OCI-LY7 (cell line): ENCODE measurements around the gene TMEM183A. TPM values are rescaled to one million over a fixed set of nuclear protein-coding genes. Genes with fewer than 3 reads are reported as not detected.
"Not testable (repeated sequence)": the region's sequence is repeated elsewhere in the genome, so short reads cannot be mapped to it uniquely, and the experiment has no call there.

Experiments used
- BruUV-seq: library from RNA; stranded (reverse); fragments of 400-500 nt; replicated peaks from 2 replicates; lab custom pipeline; 2021; lab: Mats Ljungman, UMichigan
- CTCF ChIA-PET: fragments of 300-600 bp; sonication (Branson Sonifier 250); formaldehyde crosslinking; loops from one replicate; lab custom pipeline; 2022; ENCODE audit warnings: antibody characterized with exemption; ENCODE audit not compliant: unreplicated experiment; lab: Charles Lee
- POLR2A ChIA-PET: fragments of 300-600 bp; sonication (Branson Sonifier 250); formaldehyde crosslinking; loops from one replicate; lab custom pipeline; 2022; ENCODE audit warnings: antibody characterized with exemption; lab: Charles Lee
- DNase-seq: peaks from one replicate; pipeline ENCODE4 v3.0.0-alpha.2; 2015; ENCODE audit warnings: low spot score
- H2AFZ ChIP-seq: fragments of 200-600 bp; sonication (generic), shearing (Covaris generic); 2 replicates; pipeline ENCODE4 v1.6.1; 2014; ENCODE audit warnings: mild to moderate bottlenecking, antibody characterized with exemption, low read length, moderate library complexity
- H3K27ac ChIP-seq: fragments of 200-600 bp; sonication (generic); 2 replicates; pipeline ENCODE4 v1.5.1; 2014; ENCODE audit warnings: mixed run types, low read depth, mild to moderate bottlenecking, moderate library complexity, low read length, inconsistent platforms; ENCODE audit not compliant: poor library complexity, severe bottlenecking
- H3K36me3 ChIP-seq: fragments of 200-600 bp; sonication (generic); 2 replicates; pipeline ENCODE4 v1.6.1; 2014; ENCODE audit warnings: mild to moderate bottlenecking, antibody characterized with exemption, low read length, moderate library complexity, mixed read lengths; ENCODE audit not compliant: insufficient read depth
- H3K4me1 ChIP-seq: fragments of 200-600 bp; sonication (generic); 2 replicates; pipeline ENCODE4 v1.5.1; 2014; ENCODE audit warnings: mild to moderate bottlenecking, low read length; ENCODE audit not compliant: insufficient read depth, poor library complexity, severe bottlenecking
- H3K4me2 ChIP-seq: fragments of 200-600 bp; sonication (generic); 2 replicates; pipeline ENCODE4 v1.6.1; 2014; ENCODE audit warnings: mild to moderate bottlenecking, low read length
- H3K4me3 ChIP-seq: fragments of 200-600 bp; sonication (generic); 2 replicates; pipeline ENCODE4 v1.5.1; 2014; ENCODE audit warnings: mild to moderate bottlenecking, low read depth, low read length; ENCODE audit not compliant: poor library complexity, severe bottlenecking
- H3K79me2 ChIP-seq: fragments of 200-600 bp; sonication (generic); 2 replicates; pipeline ENCODE4 v1.6.1; 2016; ENCODE audit warnings: low read depth, mild to moderate bottlenecking, low read length, moderate library complexity, mixed read lengths; ENCODE audit not compliant: insufficient read depth
- H3K9me2 ChIP-seq: fragments of 200-600 bp; sonication (generic); 2 replicates; pipeline ENCODE4 v1.6.1; 2016; ENCODE audit warnings: mild to moderate bottlenecking, low read length, mixed read lengths; ENCODE audit not compliant: insufficient read depth
- H3K9me3 ChIP-seq: fragments of 200-600 bp; sonication (generic); 2 replicates; pipeline ENCODE4 v1.6.1; 2014; ENCODE audit warnings: mild to moderate bottlenecking, mixed run types, low read length, mixed read lengths
- H4K20me1 ChIP-seq: fragments of 200-600 bp; sonication (generic); 2 replicates; pipeline ENCODE4 v1.6.1; 2014; ENCODE audit warnings: mild to moderate bottlenecking, antibody characterized with exemption, low read length, moderate library complexity, mixed read lengths; ENCODE audit not compliant: insufficient read depth
- CTCF ChIP-seq: fragments of 200-600 bp; sonication (generic); conservative IDR thresholded peaks from 2 replicates; pipeline ENCODE4 v1.5.1; 2014; ENCODE audit warnings: mild to moderate bottlenecking, antibody characterized with exemption, low read length, moderate library complexity, mixed read lengths
- EZH2phosphoT487 ChIP-seq: fragments of 200-600 bp; sonication (generic); IDR thresholded peaks from 2 replicates; pipeline ENCODE4 v1.6.1; 2018; ENCODE audit warnings: low read depth, borderline replicate concordance, mild to moderate bottlenecking, mixed run types, antibody characterized with exemption, low read length, moderate library complexity, mixed read lengths
- intact Hi-C: fragments of 100-400 bp; cut with micrococcal nuclease; formaldehyde crosslinking; loops from one replicate; pipeline ENCODE4 v1.10.0; 2022; ENCODE audit not compliant: unreplicated experiment
- total RNA-seq, 2 experiments: library from RNA; depleted of rRNA in 1 of 2; stranded (reverse); fragments of >200 nt in 1 of 2; shearing (Covaris generic) in 1 of 2; gene quantifications; 2 replicates each; pipeline ENCODE4 v1.2.3, GENCODE V29; 2014 to 2022

TMEM183A gene
- total RNA-seq, 2 experiments from 2014 or later: 83.9 to 92.4 TPM

GRCh38 chr1:203017692-203018091 is 10.5 kb downstream of the TMEM183A start:
- TF ChIP-seq EZH2phosphoT487: no peak
- no peak for TF ChIP-seq CTCF
- intact Hi-C loops: no loop called here
- Histone ChIP-seq H3K27ac (no peak overlapping the region), H3K9me2 (no peaks in the 10 kb centered on the region), H3K4me2 (no peak overlapping the region), H2AFZ (no peak overlapping the region), H4K20me1 (no peaks in the 10 kb centered on the region), H3K4me1 (no peaks in the 10 kb centered on the region), H3K9me3 (no peaks in the 10 kb centered on the region), H3K36me3 (peaks cover 99% of the 10 kb centered on the region), H3K79me2 (peaks cover 4% of the 10 kb centered on the region; the same call in 1 of the 2 replicates), H3K4me3 (no peak overlapping the region)
- DNase-seq: no peak
- BruUV-seq: no TSS peak
- ChIA-PET CTCF (no interaction called here), POLR2A (no interaction called here)

- BruUV-seq, H4K20me1 ChIP-seq, H3K4me2 ChIP-seq, H3K79me2 ChIP-seq, DNase-seq, H3K9me3 ChIP-seq, H3K4me1 ChIP-seq, intact Hi-C loops, H3K27ac ChIP-seq, H2AFZ ChIP-seq, H3K4me3 ChIP-seq, H3K9me2 ChIP-seq, CTCF ChIA-PET: not testable (repeated sequence)
- H3K36me3 ChIP-seq: peaks cover 77% of the 10 kb centered on the region
- POLR2A ChIA-PET: interaction anchor here (0.7 kb wide), 1 partner anchor 115 kb away, joined by 4 read pairs; no protein-coding TSS in a partner anchor
These were observed 15.7 kb downstream of the TMEM183A start for GRCh38 chr1:203022855-203023254.

GRCh38 chr1:203025686-203026030 is 18.5 kb downstream of the TMEM183A start:
- Histone ChIP-seq H3K4me3 (no peak overlapping the region), H3K79me2 (no peaks in the 10 kb centered on the region), H3K4me2 (no peak overlapping the region), H3K36me3 (peaks cover 50% of the 10 kb centered on the region), H3K4me1 (no peaks in the 10 kb centered on the region), H3K9me2 (no peaks in the 10 kb centered on the region), H3K9me3 (no peaks in the 10 kb centered on the region), H3K27ac (no peak overlapping the region), H4K20me1 (no peaks in the 10 kb centered on the region), H2AFZ (no peak overlapping the region)
- CTCF ChIA-PET: interaction anchor here (0.5 kb wide), 1 partner anchor 99 kb away, joined by 3 read pairs; no protein-coding TSS in a partner anchor
- POLR2A ChIA-PET: interaction anchor here (0.6 kb wide), 1 partner anchor 18 kb away, joined by 3 read pairs; no protein-coding TSS in a partner anchor
- intact Hi-C loops: no loop called here
- DNase-seq: no peak
- BruUV-seq: no TSS peak
- no peak for TF ChIP-seq CTCF
- no peak for TF ChIP-seq EZH2phosphoT487
